Uterus (tissue), 4 donors: Measurements from ENCODE around the gene DDIT4. TPM values are rescaled to one million over a fixed set of nuclear protein-coding genes. Genes with fewer than 3 reads are reported as not detected.

Source experiments
- DNase-seq, 2 donors: peaks; one replicate each; pipeline ENCODE4 v3.0.0-alpha.2; 2019 to 2020
- H3K27ac ChIP-seq, 2 donors: fragments of 200-600 bp; sonication (generic); 1 replicate in 1 of 2; 2 replicates in 1 of 2; pipeline ENCODE4 v1.5.1; 2016 to 2018
- H3K27me3 ChIP-seq, 2 donors: fragments of 200-600 bp; sonication (generic); one replicate each; pipeline ENCODE4 v1.5.1; 2018 to 2019; ENCODE audit warnings: control low read depth in 1 of 2
- H3K36me3 ChIP-seq, 2 donors: fragments of 200-600 bp; sonication (generic); one replicate each; pipeline ENCODE4 v1.5.1; 2019; ENCODE audit warnings: control low read depth in 1 of 2
- H3K4me1 ChIP-seq, 2 donors: fragments of 200-600 bp; sonication (generic); one replicate each; pipeline ENCODE4 v1.5.1; 2018 to 2019; ENCODE audit warnings: control low read depth in 1 of 2
- H3K4me3 ChIP-seq, 2 donors: fragments of 200-600 bp; sonication (generic); 1 replicate in 1 of 2; 2 replicates in 1 of 2; pipeline ENCODE4 v1.5.1; 2018 to 2019; ENCODE audit warnings: mild to moderate bottlenecking in 1 of 2
- H3K9me3 ChIP-seq, 2 donors: fragments of 200-600 bp; sonication (generic); one replicate each; pipeline ENCODE4 v1.5.1; 2019; ENCODE audit warnings: control low read depth in 1 of 2
- POLR2A ChIP-seq, 2 donors: fragments of 450-650 bp; IDR thresholded peaks; one replicate each; pipeline ENCODE4 v1.6.1; 2016; ENCODE audit warnings: antibody characterized with exemption in 2 of 2, mild to moderate bottlenecking in 1 of 2, moderate library complexity in 1 of 2
- intact Hi-C: fragments of 100-400 bp; cut with DNase I; formaldehyde crosslinking; loops from one replicate; pipeline ENCODE4 v1.15.1; 2023; ENCODE audit warnings: low total_unique reads
- total RNA-seq, 4 donors: library from RNA; depleted of rRNA in 3 of 4; stranded (reverse); fragments of >200 nt in 3 of 4; gene quantifications; one replicate each; pipeline versions ENCODE4 v1.1.0 to v1.2.4, GENCODE V29; 2014 to 2023
- TF ChIP-seq, protein P1 (sequence below), 4 experiments: fragments of 200-600 bp in 2 of 4; fragments of 450-650 bp in 2 of 4; sonication (generic) in 2 of 4; IDR thresholded peaks; one replicate each; pipeline ENCODE4 v1.5.1; 2016 to 2019; ENCODE audit warnings: antibody characterized with exemption in 4 of 4, mild to moderate bottlenecking in 2 of 4, moderate library complexity in 1 of 4
- donor health status: DM: yes; HTN: yes; CAD: no.

Gene DDIT4
- total RNA-seq, 4 donors from 2014 or later, result 118 to 210 (median 145) TPM

DNA sequence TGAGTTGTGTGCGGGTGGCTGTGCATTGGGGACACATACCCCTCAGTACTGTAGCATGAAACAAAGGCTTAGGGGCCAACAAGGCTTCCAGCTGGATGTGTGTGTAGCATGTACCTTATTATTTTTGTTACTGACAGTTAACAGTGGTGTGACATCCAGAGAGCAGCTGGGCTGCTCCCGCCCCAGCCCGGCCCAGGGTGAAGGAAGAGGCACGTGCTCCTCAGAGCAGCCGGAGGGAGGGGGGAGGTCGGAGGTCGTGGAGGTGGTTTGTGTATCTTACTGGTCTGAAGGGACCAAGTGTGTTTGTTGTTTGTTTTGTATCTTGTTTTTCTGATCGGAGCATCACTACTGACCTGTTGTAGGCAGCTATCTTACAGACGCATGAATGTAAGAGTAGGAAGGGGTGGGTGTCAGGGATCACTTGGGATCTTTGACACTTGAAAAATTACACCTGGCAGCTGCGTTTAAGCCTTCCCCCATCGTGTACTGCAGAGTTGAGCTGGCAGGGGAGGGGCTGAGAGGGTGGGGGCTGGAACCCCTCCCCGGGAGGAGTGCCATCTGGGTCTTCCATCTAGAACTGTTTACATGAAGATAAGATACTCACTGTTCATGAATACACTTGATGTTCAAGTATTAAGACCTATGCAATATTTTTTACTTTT, 1.8 kb downstream of the DDIT4 start:
- Histone ChIP-seq H3K27me3 (no peaks in the 10 kb centered on the region), H3K36me3 (no peaks in the 10 kb centered on the region), H3K4me3 (peak overlapping the region; percentile 77 to 97), H3K9me3 (no peaks in the 10 kb centered on the region), H3K4me1 (peaks cover 5 to 9% of the 10 kb centered on the region in 2 donors), H3K27ac (peak overlapping the region; percentile 90 to 92)
- intact Hi-C loops, result loop anchor here (10.0 kb wide), 2 partner anchors 59 to 61 kb away; partner anchors contain the start of genes ANAPC16 and ASCC1
- no peak for TF ChIP-seq POLR2A (IDR thresholded peaks at IDR 0.05)
- TF ChIP-seq, protein P1, sequence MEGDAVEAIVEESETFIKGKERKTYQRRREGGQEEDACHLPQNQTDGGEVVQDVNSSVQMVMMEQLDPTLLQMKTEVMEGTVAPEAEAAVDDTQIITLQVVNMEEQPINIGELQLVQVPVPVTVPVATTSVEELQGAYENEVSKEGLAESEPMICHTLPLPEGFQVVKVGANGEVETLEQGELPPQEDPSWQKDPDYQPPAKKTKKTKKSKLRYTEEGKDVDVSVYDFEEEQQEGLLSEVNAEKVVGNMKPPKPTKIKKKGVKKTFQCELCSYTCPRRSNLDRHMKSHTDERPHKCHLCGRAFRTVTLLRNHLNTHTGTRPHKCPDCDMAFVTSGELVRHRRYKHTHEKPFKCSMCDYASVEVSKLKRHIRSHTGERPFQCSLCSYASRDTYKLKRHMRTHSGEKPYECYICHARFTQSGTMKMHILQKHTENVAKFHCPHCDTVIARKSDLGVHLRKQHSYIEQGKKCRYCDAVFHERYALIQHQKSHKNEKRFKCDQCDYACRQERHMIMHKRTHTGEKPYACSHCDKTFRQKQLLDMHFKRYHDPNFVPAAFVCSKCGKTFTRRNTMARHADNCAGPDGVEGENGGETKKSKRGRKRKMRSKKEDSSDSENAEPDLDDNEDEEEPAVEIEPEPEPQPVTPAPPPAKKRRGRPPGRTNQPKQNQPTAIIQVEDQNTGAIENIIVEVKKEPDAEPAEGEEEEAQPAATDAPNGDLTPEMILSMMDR (IDR thresholded peaks at IDR 0.05), result no peak
- DNase-seq, result no peak

DNA sequence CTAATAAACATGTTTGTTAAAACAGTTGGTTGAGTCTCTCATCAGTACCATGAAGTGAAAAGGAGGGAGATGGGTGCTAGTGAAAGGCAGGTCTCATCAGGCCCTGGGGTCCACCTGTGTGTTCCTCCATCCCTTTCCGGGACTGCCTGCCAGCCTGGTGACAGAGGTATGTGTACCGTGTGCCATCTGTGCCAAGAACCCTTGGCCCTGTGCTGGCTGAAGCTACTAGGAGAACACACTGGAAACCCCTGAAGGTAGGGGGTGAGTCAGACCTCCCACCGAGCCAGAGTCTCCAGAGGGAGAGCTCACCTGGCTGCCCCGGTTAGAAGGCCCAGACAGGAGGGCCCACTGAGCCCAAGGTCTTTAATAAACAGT, 2.3 kb downstream of the DDIT4 start:
- Histone ChIP-seq H3K27me3 (no peaks in the 10 kb centered on the region), H3K4me3 (peak overlapping the region; percentile 77 to 97), H3K4me1 (peaks cover 5 to 9% of the 10 kb centered on the region in 2 donors), H3K27ac (peak overlapping the region; percentile 90 to 92), H3K36me3 (no peaks in the 10 kb centered on the region), H3K9me3 (no peaks in the 10 kb centered on the region)
- intact Hi-C loops, result loop anchor here (10.0 kb wide), 2 partner anchors 59 to 61 kb away; partner anchors contain the start of genes ANAPC16 and ASCC1
- DNase-seq, result no peak
- TF ChIP-seq, protein P1 (IDR thresholded peaks at IDR 0.05), result no peak
- no peak for TF ChIP-seq POLR2A (IDR thresholded peaks at IDR 0.05)

DNA sequence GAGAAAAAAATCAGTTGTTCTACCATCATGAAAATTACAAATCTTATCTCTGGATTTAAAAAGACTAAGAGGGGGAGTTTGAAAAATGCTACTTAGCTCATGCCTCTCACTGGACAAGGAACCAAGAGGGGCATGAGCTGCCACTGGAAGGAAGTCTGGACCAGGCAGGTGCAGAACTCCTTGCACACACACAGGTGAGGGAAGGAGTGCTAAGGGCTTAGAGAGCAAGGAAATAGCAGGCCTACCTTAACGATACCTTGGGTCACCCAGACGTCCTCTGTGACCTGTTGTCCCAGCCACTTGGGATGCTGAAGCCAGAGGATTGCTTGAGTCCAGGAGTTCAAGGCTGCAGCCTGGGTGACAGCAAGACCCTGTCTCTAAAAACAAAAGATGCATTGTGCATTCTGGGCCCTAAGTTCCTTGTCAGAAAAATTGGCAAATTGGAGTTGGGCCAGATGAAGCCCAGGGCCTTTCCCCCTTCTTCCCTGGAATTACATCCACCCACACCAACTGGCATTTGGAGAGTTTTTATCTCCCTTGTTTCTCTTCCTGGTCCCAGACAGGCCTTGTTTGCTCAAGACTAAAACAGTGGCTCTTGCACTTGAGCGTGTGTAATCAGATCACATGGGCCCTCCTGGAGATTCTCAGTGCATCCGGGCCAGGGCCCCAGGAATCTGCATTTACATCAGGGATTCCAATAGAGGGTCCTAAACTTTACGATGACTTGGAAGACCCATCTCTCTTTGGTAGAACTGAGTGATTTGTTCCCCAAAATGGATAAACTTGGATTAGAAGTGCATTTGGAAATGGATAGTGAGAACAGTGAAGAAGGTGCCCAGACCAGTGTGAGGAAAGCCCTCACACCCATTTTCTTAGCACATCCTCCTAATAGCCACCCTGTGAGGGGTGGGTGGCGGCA, 3.0 kb downstream of the DDIT4 start:
- intact Hi-C loops, result loop anchor here (10.0 kb wide), 2 partner anchors 58 to 62 kb away; partner anchors contain the start of genes ANAPC16 and ASCC1
- no peaks in the 10 kb centered on the region for H3K36me3 ChIP-seq
- DNase-seq, result no peak
- H3K27me3 ChIP-seq, result no peaks in the 10 kb centered on the region
- H3K4me3 ChIP-seq, result peak overlapping the region in 1 of 2 donors; percentile 97
- peak overlapping the region; percentile 90 to 92 for H3K27ac ChIP-seq
- no peaks in the 10 kb centered on the region for H3K9me3 ChIP-seq
- peaks cover 5 to 9% of the 10 kb centered on the region in 2 donors for H3K4me1 ChIP-seq
- TF ChIP-seq, protein P1 (IDR thresholded peaks at IDR 0.05), result no peak
- no peak for TF ChIP-seq POLR2A (IDR thresholded peaks at IDR 0.05)

DNA sequence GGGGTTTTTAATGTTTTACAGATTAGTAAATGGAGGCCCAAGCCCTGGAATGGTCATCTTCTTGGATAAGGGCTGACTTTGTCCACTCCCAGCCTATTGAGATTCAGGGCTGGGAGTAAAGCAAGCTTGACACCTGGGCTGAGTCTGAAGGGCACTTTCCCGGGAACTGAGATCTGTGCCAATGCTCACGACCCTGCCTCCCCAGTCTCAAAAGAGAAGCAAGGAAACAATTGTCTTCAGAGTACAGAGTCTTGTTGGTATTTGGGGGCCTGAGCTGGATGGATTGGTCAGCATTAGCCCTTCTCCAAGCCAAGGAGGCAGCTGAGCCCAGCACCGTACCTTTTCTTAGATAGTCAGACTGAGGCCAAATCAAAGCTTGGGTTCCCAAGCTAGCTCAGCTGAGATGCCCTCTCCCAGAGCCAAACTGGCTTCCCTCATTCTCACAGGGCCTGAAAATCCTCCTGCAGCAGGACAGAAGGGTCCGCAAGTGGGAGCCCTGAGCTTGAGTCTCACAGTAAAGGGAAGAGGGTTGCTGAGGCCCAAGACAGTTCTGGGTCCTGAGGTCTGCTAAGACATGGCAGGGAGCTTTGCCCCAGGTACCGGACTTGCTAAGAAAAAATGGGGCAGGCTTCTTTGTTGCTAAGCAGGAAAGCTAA, 3.7 kb downstream of the DDIT4 start:
- Histone ChIP-seq H3K4me3 (no peak overlapping the region), H3K27ac (peak overlapping the region in 1 of 2 donors; percentile 90), H3K9me3 (no peaks in the 10 kb centered on the region), H3K27me3 (no peaks in the 10 kb centered on the region), H3K4me1 (peaks cover 2 to 7% of the 10 kb centered on the region in 2 donors), H3K36me3 (no peaks in the 10 kb centered on the region)
- TF ChIP-seq, protein P1 (IDR thresholded peaks at IDR 0.05), result no peak
- no peak for TF ChIP-seq POLR2A (IDR thresholded peaks at IDR 0.05)
- no peak for DNase-seq
- intact Hi-C loops, result loop anchor here (10.0 kb wide), 2 partner anchors 57 to 63 kb away; partner anchors contain the start of genes ANAPC16 and ASCC1
